Naive thymus-derived CD4-positive, alpha-beta T cell (primary cell): Measurements from ENCODE around the gene ACTL7A. TPM values are rescaled to one million over a fixed set of nuclear protein-coding genes. Genes with fewer than 3 reads are reported as not detected.

Experiments
- ATAC-seq: fragments of 150-1000 bp; cut with Tn5 transposase; 2 replicates; pipeline ENCODE4 v1.10.0; 2021; ENCODE audit warnings: mild to moderate bottlenecking, moderate library complexity
- CTCF ChIA-PET: fragments of 350-600 bp; sonication (Branson Sonifier 250); formaldehyde crosslinking; loops from one replicate; lab custom pipeline; 2021; ENCODE audit warnings: antibody characterized with exemption; lab: Charles Lee
- POLR2A ChIA-PET: fragments of 350-600 bp; sonication (Branson Sonifier 250); formaldehyde crosslinking; loops from one replicate; lab custom pipeline; 2021; ENCODE audit warnings: antibody characterized with exemption, inconsistent platforms; lab: Charles Lee
- DNase-seq, 9 donors: peaks; one replicate each; pipeline versions ENCODE4 v3.0.0 to v3.0.0-alpha.2; 2020 to 2022; ENCODE audit warnings: mixed read lengths in 1 of 9
- H3K27ac ChIP-seq: one replicate; pipeline ENCODE4 v1.7.0; 2013; ENCODE audit warnings: mild to moderate bottlenecking, low read depth, low read length, moderate library complexity
- H3K27me3 ChIP-seq, 2 donors: one replicate each; pipeline ENCODE4 v1.7.0; 2013; ENCODE audit warnings: low read length in 2 of 2, mild to moderate bottlenecking in 2 of 2, moderate library complexity in 2 of 2; ENCODE audit not compliant: control insufficient read depth in 2 of 2, insufficient read depth in 2 of 2
- H3K36me3 ChIP-seq, 3 experiments: 1 replicate in 2 of 3; 2 replicates in 1 of 3; pipeline ENCODE4 v1.7.0; 2013; ENCODE audit warnings: low read length in 3 of 3, mild to moderate bottlenecking in 3 of 3, moderate library complexity in 1 of 3; ENCODE audit not compliant: insufficient read depth in 3 of 3, control insufficient read depth in 2 of 3
- H3K4me1 ChIP-seq, 2 donors: one replicate each; pipeline ENCODE4 v1.7.0; 2013; ENCODE audit warnings: low read length in 2 of 2, mild to moderate bottlenecking in 2 of 2, moderate library complexity in 1 of 2; ENCODE audit not compliant: control insufficient read depth in 2 of 2, insufficient read depth in 2 of 2
- H3K4me3 ChIP-seq: 2 replicates; pipeline ENCODE4 v1.7.0; 2013; ENCODE audit warnings: mild to moderate bottlenecking, low read length
- H3K9me3 ChIP-seq, 3 experiments: 1 replicate in 2 of 3; 2 replicates in 1 of 3; pipeline ENCODE4 v1.7.0; 2013; ENCODE audit warnings: low read length in 3 of 3; ENCODE audit not compliant: control insufficient read depth in 2 of 3
- H3K27ac Mint-ChIP-seq, 9 donors: one replicate each; pipeline ENCODE4 v1.8.0; 2020 to 2022; ENCODE audit warnings: mixed read lengths in 9 of 9, mild to moderate bottlenecking in 8 of 9, moderate library complexity in 5 of 9, inconsistent platforms in 2 of 9
- H3K27me3 Mint-ChIP-seq, 5 donors: one replicate each; pipeline ENCODE4 v1.8.0; 2021 to 2022; ENCODE audit warnings: mixed read lengths in 5 of 5, mild to moderate bottlenecking in 1 of 5
- H3K36me3 Mint-ChIP-seq, 5 donors: one replicate each; pipeline ENCODE4 v1.8.0; 2020 to 2022; ENCODE audit warnings: mixed read lengths in 5 of 5, mild to moderate bottlenecking in 3 of 5, inconsistent platforms in 1 of 5
- H3K4me1 Mint-ChIP-seq, 7 donors: one replicate each; pipeline ENCODE4 v1.8.0; 2020 to 2022; ENCODE audit warnings: mixed read lengths in 7 of 7, mild to moderate bottlenecking in 3 of 7, inconsistent platforms in 1 of 7
- H3K4me3 Mint-ChIP-seq, 10 donors: one replicate each; pipeline ENCODE4 v1.8.0; 2020 to 2022; ENCODE audit warnings: mild to moderate bottlenecking in 10 of 10, mixed read lengths in 10 of 10, moderate library complexity in 6 of 10, inconsistent platforms in 2 of 10
- H3K9me3 Mint-ChIP-seq, 11 donors: one replicate each; pipeline ENCODE4 v1.8.0; 2020 to 2022; ENCODE audit warnings: mixed read lengths in 11 of 11, mild to moderate bottlenecking in 4 of 11, inconsistent platforms in 1 of 11, moderate library complexity in 1 of 11
- intact Hi-C, 2 donors: fragments of 100-400 bp; cut with micrococcal nuclease; formaldehyde crosslinking; loops; one replicate each; pipeline ENCODE4 v1.15.1; 2023
- polyA plus RNA-seq, 2 donors: library from polyadenylated mRNA; unstranded; fragments of 300-500 nt; fragmentation: Illumina TruSeq; gene quantifications; one replicate each; pipeline ENCODE4 v1.2.3, GENCODE V29; 2021
- total RNA-seq, 6 experiments: library from RNA in 5 of 6; stranded (reverse) in 5 of 6; gene quantifications; 1 replicate in 5 of 6; 2 replicates in 1 of 6; pipeline ENCODE4 v1.2.3 and lab custom pipeline; 2021 to 2026

Gene ACTL7A
- total and polyA plus RNA-seq, 7 experiments from 2014 or later: not detected

GRCh38 chr9:108854094-108854493 is 8.0 kb upstream of the ACTL7A start:
- no peaks in the 10 kb centered on the region for H3K4me1 ChIP-seq
- no peak overlapping the region for H3K27ac ChIP-seq
- no peak overlapping the region for H3K4me3 Mint-ChIP-seq
- H3K9me3 ChIP-seq: no peaks in the 10 kb centered on the region
- no peaks in the 10 kb centered on the region for H3K36me3 ChIP-seq
- no peaks in the 10 kb centered on the region for H3K27me3 ChIP-seq
- intact Hi-C loops: loop anchor here in 1 of 2 donors (5.0 kb wide), 1 partner anchor 98 kb away; no protein-coding TSS in a partner anchor
- peaks cover 4 to 9% (median 6%) of the 10 kb centered on the region in 5 donors for H3K27me3 Mint-ChIP-seq
- no peaks in the 10 kb centered on the region for H3K36me3 Mint-ChIP-seq
- no peak overlapping the region for H3K4me3 ChIP-seq
- ChIA-PET CTCF (no interaction called here), POLR2A (no interaction called here)
- ATAC-seq: no peak
- H3K27ac Mint-ChIP-seq: no peak overlapping the region
- H3K9me3 Mint-ChIP-seq: no peaks in the 10 kb centered on the region
- no peak for DNase-seq
- peaks cover 0 to 1% (median 0%) of the 10 kb centered on the region in 7 donors for H3K4me1 Mint-ChIP-seq

- DNase-seq: no peak
- POLR2A ChIA-PET: no interaction called here
- no peak overlapping the region for H3K27ac ChIP-seq
- Mint-ChIP-seq H3K4me1 (peaks cover 0 to 1% (median 0%) of the 10 kb centered on the region in 7 donors), H3K36me3 (no peaks in the 10 kb centered on the region), H3K27ac (no peak overlapping the region), H3K4me3 (no peak overlapping the region), H3K9me3 (no peaks in the 10 kb centered on the region), H3K27me3 (peaks cover 4 to 9% (median 6%) of the 10 kb centered on the region in 5 donors)
- no peaks in the 10 kb centered on the region for H3K4me1 ChIP-seq
- no peak for ATAC-seq
- no peaks in the 10 kb centered on the region for H3K27me3 ChIP-seq
- no peaks in the 10 kb centered on the region for H3K9me3 ChIP-seq
- intact Hi-C loops: loop anchor here in 1 of 2 donors (5.0 kb wide), 1 partner anchor 97 kb away; no protein-coding TSS in a partner anchor
- no peaks in the 10 kb centered on the region for H3K36me3 ChIP-seq
- H3K4me3 ChIP-seq: no peak overlapping the region
- CTCF ChIA-PET: no interaction called here
Measured at GRCh38 chr9:108854641-108855528, 7.2 kb upstream of the ACTL7A start.

- Histone ChIP-seq H3K4me3 (no peak overlapping the region), H3K27ac (no peak overlapping the region), H3K9me3 (no peaks in the 10 kb centered on the region), H3K36me3 (no peaks in the 10 kb centered on the region), H3K27me3 (no peaks in the 10 kb centered on the region), H3K4me1 (no peaks in the 10 kb centered on the region)
- Mint-ChIP-seq H3K27me3 (peaks cover 2 to 9% (median 6%) of the 10 kb centered on the region in 5 donors), H3K4me1 (peaks cover 0 to 1% (median 0%) of the 10 kb centered on the region in 7 donors), H3K9me3 (no peaks in the 10 kb centered on the region), H3K36me3 (no peaks in the 10 kb centered on the region), H3K4me3 (no peak overlapping the region), H3K27ac (no peak overlapping the region)
- intact Hi-C loops: no loop called here
- no peak for ATAC-seq
- ChIA-PET CTCF (no interaction called here), POLR2A (no interaction called here)
- DNase-seq: no peak
Measured at GRCh38 chr9:108855529-108855886, 6.6 kb upstream of the ACTL7A start.

GRCh38 chr9:108855888-108856287 is 6.2 kb upstream of the ACTL7A start, which contains the start of gene ACTL7B:
ACTL7B (minus strand) TSS chr9:108855986; CDS start chr9:108855930, 56 bp downstream.
- Mint-ChIP-seq H3K27me3 (peaks cover 2 to 9% (median 6%) of the 10 kb centered on the region in 5 donors), H3K4me1 (peaks cover 0 to 1% (median 0%) of the 10 kb centered on the region in 7 donors), H3K9me3 (no peaks in the 10 kb centered on the region), H3K36me3 (no peaks in the 10 kb centered on the region), H3K4me3 (no peak within 1 kb of the TSS), H3K27ac (peak within 1 kb of the TSS in 1 of 9 donors; percentile 7)
- no peak for DNase-seq
- ChIA-PET CTCF (no interaction called here), POLR2A (no interaction called here)
- Histone ChIP-seq H3K4me3 (no peak within 1 kb of the TSS), H3K36me3 (no peaks in the 10 kb centered on the region), H3K4me1 (no peaks in the 10 kb centered on the region), H3K27ac (no peak within 1 kb of the TSS), H3K27me3 (no peaks in the 10 kb centered on the region), H3K9me3 (no peaks in the 10 kb centered on the region)
- ATAC-seq: no peak
- intact Hi-C loops: no loop called here

GRCh38 chr9:108857572-108857971 is 4.5 kb upstream of the ACTL7A start:
- H3K4me1 ChIP-seq: no peaks in the 10 kb centered on the region
- ATAC-seq (no peak), DNase-seq (no peak)
- Mint-ChIP-seq H3K36me3 (no peaks in the 10 kb centered on the region), H3K27ac (no peak overlapping the region), H3K4me3 (no peak overlapping the region), H3K9me3 (peaks cover 0 to under 1% (median 0%) of the 10 kb centered on the region in 11 donors), H3K27me3 (peaks cover 0 to 8% (median 2%) of the 10 kb centered on the region in 5 donors), H3K4me1 (peaks cover 0 to 1% (median 0%) of the 10 kb centered on the region in 7 donors)
- H3K27ac ChIP-seq: no peak overlapping the region
- CTCF ChIA-PET: no interaction called here
- H3K36me3 ChIP-seq: no peaks in the 10 kb centered on the region
- no peak overlapping the region for H3K4me3 ChIP-seq
- intact Hi-C loops: no loop called here
- H3K9me3 ChIP-seq: no peaks in the 10 kb centered on the region
- POLR2A ChIA-PET: no interaction called here
- no peaks in the 10 kb centered on the region for H3K27me3 ChIP-seq

- Mint-ChIP-seq H3K36me3 (no peaks in the 10 kb centered on the region), H3K27ac (no peak overlapping the region), H3K4me1 (no peaks in the 10 kb centered on the region), H3K4me3 (no peak overlapping the region), H3K9me3 (peaks cover 0 to 2% (median 0%) of the 10 kb centered on the region in 11 donors), H3K27me3 (peaks cover 0 to 4% (median 0%) of the 10 kb centered on the region in 5 donors)
- no peak overlapping the region for H3K27ac ChIP-seq
- H3K9me3 ChIP-seq: no peaks in the 10 kb centered on the region
- H3K4me3 ChIP-seq: no peak overlapping the region
- H3K36me3 ChIP-seq: no peaks in the 10 kb centered on the region
- CTCF ChIA-PET: no interaction called here
- ATAC-seq (no peak), DNase-seq (no peak)
- POLR2A ChIA-PET: no interaction called here
- no peaks in the 10 kb centered on the region for H3K27me3 ChIP-seq
- intact Hi-C loops: no loop called here
- no peaks in the 10 kb centered on the region for H3K4me1 ChIP-seq
Measured at GRCh38 chr9:108859459-108860114, 2.5 kb upstream of the ACTL7A start.
